Measurements from ENCODE around the gene PTEN.
A peak's percentile ranks its signal among the peaks of the same experiment; 100 is the strongest.
"Not testable (repeated sequence)": the region's sequence is repeated elsewhere in the genome, so short reads cannot be mapped to it uniquely, and the experiment has no call there.

The PTEN gene

GRCh38 chr10:87826653-87827052 lies 36.8 kb upstream of the PTEN start:
- no peak overlapping the region for H2AFZ ChIP-seq (ENCODE audit: low read depth, low read length)
- no peak overlapping the region for H3K4me2 ChIP-seq (ENCODE audit: insufficient read depth, low read length)
- no peaks in the 10 kb centered on the region for H4K20me1 ChIP-seq (ENCODE audit: insufficient read depth, low read length)
- TF ChIP-seq CTCF (IDR thresholded peaks at IDR 0.05; ENCODE audit: borderline replicate concordance, extremely low read depth, low read length, poor library complexity, severe bottlenecking) (no peak), EZH2 (IDR thresholded peaks at IDR 0.05; ENCODE audit: borderline replicate concordance, low read depth, low read length, severe bottlenecking) (no peak)
- DNase-seq (no peak), ATAC-seq (ENCODE audit: insufficient read depth, low read depth) (no peak)
- H3K36me3 ChIP-seq (ENCODE audit: insufficient read depth, low read length): no peaks in the 10 kb centered on the region
- H3K9me3 ChIP-seq (ENCODE audit: insufficient read depth, low read length, severe bottlenecking): no peaks in the 10 kb centered on the region
- H3K79me2 ChIP-seq (ENCODE audit: insufficient read depth, low read length): no peaks in the 10 kb centered on the region
- H3K27ac ChIP-seq (ENCODE audit: low read length): no peak overlapping the region
- H3K9ac ChIP-seq (ENCODE audit: low read depth, low read length): no peak overlapping the region
- H3K27me3 ChIP-seq (ENCODE audit: insufficient read depth, low read length, poor library complexity): no peaks in the 10 kb centered on the region
- H3K4me1 ChIP-seq (ENCODE audit: insufficient read depth, low read length): peaks cover 17% of the 10 kb centered on the region
- no peak overlapping the region for H3K4me3 ChIP-seq (ENCODE audit: low read depth in 1 of 2, low read length in 2 of 2)

GRCh38 chr10:87827681-87828080 lies 35.7 kb upstream of the PTEN start:
- Histone ChIP-seq H3K27ac (ENCODE audit: low read length) (no peak overlapping the region), H3K36me3 (ENCODE audit: insufficient read depth, low read length) (no peaks in the 10 kb centered on the region), H3K79me2 (ENCODE audit: insufficient read depth, low read length) (no peaks in the 10 kb centered on the region), H3K4me2 (ENCODE audit: insufficient read depth, low read length) (no peak overlapping the region), H4K20me1 (ENCODE audit: insufficient read depth, low read length) (no peaks in the 10 kb centered on the region), H3K4me3 (ENCODE audit: low read depth in 1 of 2, low read length in 2 of 2) (no peak overlapping the region), H2AFZ (ENCODE audit: low read depth, low read length) (no peak overlapping the region), H3K9ac (ENCODE audit: low read depth, low read length) (no peak overlapping the region), H3K27me3 (ENCODE audit: insufficient read depth, low read length, poor library complexity) (no peaks in the 10 kb centered on the region), H3K9me3 (ENCODE audit: insufficient read depth, low read length, severe bottlenecking) (no peaks in the 10 kb centered on the region), H3K4me1 (ENCODE audit: insufficient read depth, low read length) (peaks cover 17% of the 10 kb centered on the region)
- TF ChIP-seq EZH2 (IDR thresholded peaks at IDR 0.05; ENCODE audit: borderline replicate concordance, low read depth, low read length, severe bottlenecking): no peak
- DNase-seq (no peak), ATAC-seq (ENCODE audit: insufficient read depth, low read depth) (no peak)

- H3K4me3 ChIP-seq (ENCODE audit: low read depth in 1 of 2, low read length in 2 of 2); H3K27me3 ChIP-seq (ENCODE audit: insufficient read depth, low read length, poor library complexity); DNase-seq; H2AFZ ChIP-seq (ENCODE audit: low read depth, low read length); H4K20me1 ChIP-seq (ENCODE audit: insufficient read depth, low read length); H3K4me2 ChIP-seq (ENCODE audit: insufficient read depth, low read length); H3K27ac ChIP-seq (ENCODE audit: low read length); H3K9me3 ChIP-seq (ENCODE audit: insufficient read depth, low read length, severe bottlenecking); ATAC-seq (ENCODE audit: insufficient read depth, low read depth); H3K9ac ChIP-seq (ENCODE audit: low read depth, low read length); H3K79me2 ChIP-seq (ENCODE audit: insufficient read depth, low read length); H3K36me3 ChIP-seq (ENCODE audit: insufficient read depth, low read length): not testable (repeated sequence)
- H3K4me1 ChIP-seq (ENCODE audit: insufficient read depth, low read length): peaks cover 17% of the 10 kb centered on the region
Observed at GRCh38 chr10:87829051-87829450, 34.4 kb upstream of the PTEN start.

GRCh38 chr10:87829986-87830729 lies 33.3 kb upstream of the PTEN start:
- Histone ChIP-seq H3K4me2 (ENCODE audit: insufficient read depth, low read length) (no peak overlapping the region), H2AFZ (ENCODE audit: low read depth, low read length) (no peak overlapping the region), H3K79me2 (ENCODE audit: insufficient read depth, low read length) (no peaks in the 10 kb centered on the region), H3K27me3 (ENCODE audit: insufficient read depth, low read length, poor library complexity) (no peaks in the 10 kb centered on the region), H4K20me1 (ENCODE audit: insufficient read depth, low read length) (no peaks in the 10 kb centered on the region), H3K36me3 (ENCODE audit: insufficient read depth, low read length) (no peaks in the 10 kb centered on the region), H3K27ac (ENCODE audit: low read length) (peak overlapping the region; percentile 15; the same call in 1 of the 2 replicates), H3K4me1 (ENCODE audit: insufficient read depth, low read length) (peaks cover 17% of the 10 kb centered on the region), H3K4me3 (ENCODE audit: low read depth in 1 of 2, low read length in 2 of 2) (no peak overlapping the region), H3K9ac (ENCODE audit: low read depth, low read length) (no peak overlapping the region), H3K9me3 (ENCODE audit: insufficient read depth, low read length, severe bottlenecking) (no peaks in the 10 kb centered on the region)
- DNase-seq (no peak), ATAC-seq (ENCODE audit: insufficient read depth, low read depth) (peak; percentile 83)
- TF ChIP-seq EZH2 (IDR thresholded peaks at IDR 0.05; ENCODE audit: borderline replicate concordance, low read depth, low read length, severe bottlenecking) (no peak), CTCF (IDR thresholded peaks at IDR 0.05; ENCODE audit: borderline replicate concordance, extremely low read depth, low read length, poor library complexity, severe bottlenecking) (no peak)
